GM21717 (cell line): Measurements from ENCODE around the gene DAD1.
"Not testable (repeated sequence)": the region's sequence is repeated elsewhere in the genome, so short reads cannot be mapped to it uniquely, and the experiment has no call there.

Experiments used
- ATAC-seq: cut with Tn5 transposase; IDR thresholded peaks from one replicate; pipeline ENCODE4 v1.9.1; 2021; ENCODE audit warnings: mild to moderate bottlenecking, moderate library complexity; ENCODE audit not compliant: unreplicated experiment

The DAD1 gene

GRCh38 chr14:22589096-22589839, at the start of gene DAD1:
Gene DAD1 (minus strand): TSS chr14:22589224. CDS start chr14:22589157, 67 bp downstream.
- peak; percentile 81 for ATAC-seq

- ATAC-seq = not testable (repeated sequence)
Observed at GRCh38 chr14:22635980-22636379, 47.0 kb upstream of the DAD1 start.

GRCh38 chr14:22634233-22634900, 45.3 kb upstream of the DAD1 start:
- ATAC-seq = no peak

- ATAC-seq = no peak
Observed at GRCh38 chr14:22630486-22630885, 41.5 kb upstream of the DAD1 start.

- no peak for ATAC-seq
Observed at GRCh38 chr14:22630066-22630465, 41.0 kb upstream of the DAD1 start.

- no peak for ATAC-seq
Observed at GRCh38 chr14:22629361-22629760, 40.3 kb upstream of the DAD1 start.

GRCh38 chr14:22627506-22628263, 38.7 kb upstream of the DAD1 start:
- ATAC-seq = no peak

GRCh38 chr14:22626590-22626989, 37.6 kb upstream of the DAD1 start:
- ATAC-seq = no peak

GRCh38 chr14:22623047-22623446, 34.0 kb upstream of the DAD1 start:
- no peak for ATAC-seq

- no peak for ATAC-seq
Observed at GRCh38 chr14:22622255-22622654, 33.2 kb upstream of the DAD1 start.

- ATAC-seq = not testable (repeated sequence)
Observed at GRCh38 chr14:22615765-22616164, 26.7 kb upstream of the DAD1 start.

- no peak for ATAC-seq
Observed at GRCh38 chr14:22614240-22614799, 25.3 kb upstream of the DAD1 start.

GRCh38 chr14:22613736-22614239, 24.8 kb upstream of the DAD1 start:
- no peak for ATAC-seq

- ATAC-seq = no peak
Observed at GRCh38 chr14:22613106-22613695, 24.2 kb upstream of the DAD1 start.

GRCh38 chr14:22610931-22611330, 21.9 kb upstream of the DAD1 start:
- no peak for ATAC-seq

- no peak for ATAC-seq
Observed at GRCh38 chr14:22607291-22607690, 18.3 kb upstream of the DAD1 start.

GRCh38 chr14:22606380-22606779, 17.4 kb upstream of the DAD1 start:
- no peak for ATAC-seq

- no peak for ATAC-seq
Observed at GRCh38 chr14:22602862-22603261, 13.8 kb upstream of the DAD1 start.

- no peak for ATAC-seq
Observed at GRCh38 chr14:22601996-22602395, 13.0 kb upstream of the DAD1 start.

GRCh38 chr14:22601456-22601855, 12.4 kb upstream of the DAD1 start:
- no peak for ATAC-seq

GRCh38 chr14:22600027-22600426, 11.0 kb upstream of the DAD1 start:
- no peak for ATAC-seq
